Measurements from ENCODE around the gene C3orf22. TPM values are rescaled to one million over a fixed set of nuclear protein-coding genes. Genes with fewer than 3 reads are reported as not detected.

The C3orf22 gene
- total RNA-seq, 2 experiments from 2014 or later, result not detected

- Mint-ChIP-seq H3K9me3 (no peaks in the 10 kb centered on the region), H3K36me3 (ENCODE audit: low read depth) (no peaks in the 10 kb centered on the region), H3K4me1 (ENCODE audit: low read depth) (no peaks in the 10 kb centered on the region), H3K27me3 (peaks cover 11% of the 10 kb centered on the region), H3K27ac (no peak overlapping the region), H3K4me3 (no peak overlapping the region)
- Histone ChIP-seq H3K9me3 (ENCODE audit: control insufficient read depth in 1 of 2, insufficient read depth in 1 of 2, low read length in 2 of 2) (no peaks in the 10 kb centered on the region), H3K27ac (ENCODE audit: low read depth in 1 of 2, low read length in 2 of 2) (no peak overlapping the region), H3K27me3 (ENCODE audit: control insufficient read depth in 1 of 2, insufficient read depth in 2 of 2, low read length in 2 of 2) (no peaks in the 10 kb centered on the region), H3K4me3 (ENCODE audit: low read length) (no peak overlapping the region), H3K4me1 (ENCODE audit: insufficient read depth, low read length) (no peaks in the 10 kb centered on the region), H3K36me3 (ENCODE audit: insufficient read depth, low read length) (no peaks in the 10 kb centered on the region)
- intact Hi-C loops (cut with DNase I, micrococcal nuclease), result no loop called here
- CTCF ChIA-PET, result no interaction called here
- ATAC-seq (ENCODE audit: poor library complexity), result no peak
- TF ChIP-seq CTCF (IDR thresholded peaks at IDR 0.05), result no peak
- POLR2A ChIA-PET, result no interaction called here
- DNase-seq, result no peak
These were observed 20.0 kb upstream of the C3orf22 start for GRCh38 chr3:126578702-126579101.

- Mint-ChIP-seq H3K4me3 (no peak overlapping the region), H3K27ac (no peak overlapping the region), H3K36me3 (ENCODE audit: low read depth) (no peaks in the 10 kb centered on the region), H3K4me1 (ENCODE audit: low read depth) (no peaks in the 10 kb centered on the region), H3K27me3 (peaks cover 11% of the 10 kb centered on the region), H3K9me3 (no peaks in the 10 kb centered on the region)
- H3K4me1 ChIP-seq (ENCODE audit: insufficient read depth, low read length), result no peaks in the 10 kb centered on the region
- no peak for ATAC-seq (ENCODE audit: poor library complexity)
- H3K27ac ChIP-seq (ENCODE audit: low read depth in 1 of 2, low read length in 2 of 2), result no peak overlapping the region
- POLR2A ChIA-PET, result no interaction called here
- H3K36me3 ChIP-seq (ENCODE audit: insufficient read depth, low read length), result no peaks in the 10 kb centered on the region
- no peak for TF ChIP-seq CTCF (IDR thresholded peaks at IDR 0.05)
- CTCF ChIA-PET, result no interaction called here
- intact Hi-C loops (cut with DNase I, micrococcal nuclease), result no loop called here
- no peaks in the 10 kb centered on the region for H3K27me3 ChIP-seq (ENCODE audit: control insufficient read depth in 1 of 2, insufficient read depth in 2 of 2, low read length in 2 of 2)
- H3K4me3 ChIP-seq (ENCODE audit: low read length), result no peak overlapping the region
- H3K9me3 ChIP-seq (ENCODE audit: control insufficient read depth in 1 of 2, insufficient read depth in 1 of 2, low read length in 2 of 2), result no peaks in the 10 kb centered on the region
- DNase-seq, result no peak
These were observed 18.5 kb upstream of the C3orf22 start for GRCh38 chr3:126577261-126577660.

- Mint-ChIP-seq H3K27me3 (peaks cover 11% of the 10 kb centered on the region), H3K9me3 (no peaks in the 10 kb centered on the region), H3K4me3 (no peak overlapping the region), H3K4me1 (ENCODE audit: low read depth) (no peaks in the 10 kb centered on the region), H3K36me3 (ENCODE audit: low read depth) (no peaks in the 10 kb centered on the region), H3K27ac (no peak overlapping the region)
- DNase-seq, result no peak
- no peak overlapping the region for H3K27ac ChIP-seq (ENCODE audit: low read depth in 1 of 2, low read length in 2 of 2)
- H3K4me1 ChIP-seq (ENCODE audit: insufficient read depth, low read length), result no peaks in the 10 kb centered on the region
- no peaks in the 10 kb centered on the region for H3K27me3 ChIP-seq (ENCODE audit: control insufficient read depth in 1 of 2, insufficient read depth in 2 of 2, low read length in 2 of 2)
- CTCF ChIA-PET, result no interaction called here
- no peaks in the 10 kb centered on the region for H3K9me3 ChIP-seq (ENCODE audit: control insufficient read depth in 1 of 2, insufficient read depth in 1 of 2, low read length in 2 of 2)
- POLR2A ChIA-PET, result no interaction called here
- ATAC-seq (ENCODE audit: poor library complexity), result no peak
- no peak overlapping the region for H3K4me3 ChIP-seq (ENCODE audit: low read length)
- intact Hi-C loops (cut with DNase I, micrococcal nuclease), result no loop called here
- TF ChIP-seq CTCF (IDR thresholded peaks at IDR 0.05), result no peak
- no peaks in the 10 kb centered on the region for H3K36me3 ChIP-seq (ENCODE audit: insufficient read depth, low read length)
These were observed 14.9 kb upstream of the C3orf22 start for GRCh38 chr3:126573492-126574117.

Measured in CD4-positive, alpha-beta T cell (primary cell).